GM19099 (cell line): ENCODE results near the gene DDX27.

Source experiments
- POLR2A ChIP-seq: IDR thresholded peaks from 3 replicates; pipeline ENCODE4 v1.6.1; 2011; ENCODE audit warnings: low read depth; ENCODE audit not compliant: insufficient read length; ENCODE audit errors: extremely low read depth

DDX27 gene

DNA sequence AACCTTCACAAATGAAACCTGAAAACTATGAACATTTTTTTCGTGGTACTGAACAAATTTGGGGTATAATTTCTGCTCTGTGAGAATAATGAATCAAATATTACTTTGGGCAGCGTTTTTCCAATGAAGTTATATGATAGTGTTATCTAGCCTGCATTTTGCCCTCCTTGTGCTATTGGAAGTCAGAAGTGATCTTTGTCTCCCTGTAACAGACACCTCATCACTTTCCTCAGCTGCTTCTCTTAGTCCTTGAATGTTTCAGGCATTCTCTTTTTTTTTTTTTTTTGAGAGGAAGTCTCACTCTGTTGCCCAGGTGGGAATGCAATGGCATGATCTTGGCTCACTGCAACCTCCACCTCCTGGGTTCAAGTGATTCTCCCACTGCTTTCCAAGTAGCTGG lies 10.2 kb downstream of the DDX27 start:
- no peak for TF ChIP-seq POLR2A

DNA sequence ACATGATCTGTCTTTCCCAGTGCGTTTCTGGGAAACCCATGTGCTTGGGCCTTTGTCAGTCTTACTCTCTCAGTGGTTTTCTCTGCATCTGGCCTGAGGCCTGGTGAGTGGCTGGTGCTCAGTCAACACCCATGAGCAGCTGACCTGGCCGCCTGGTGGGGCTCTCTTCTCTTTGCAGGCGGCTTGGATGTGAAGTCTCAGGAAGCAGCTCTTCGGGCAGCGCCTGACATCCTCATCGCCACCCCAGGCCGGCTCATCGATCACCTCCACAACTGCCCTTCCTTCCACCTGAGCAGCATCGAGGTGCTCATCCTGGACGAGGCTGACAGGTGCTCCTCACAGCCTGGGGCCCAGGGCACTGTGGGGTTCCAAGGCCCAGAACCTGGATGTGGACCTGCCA lies 10.8 kb downstream of the DDX27 start:
- no peak for TF ChIP-seq POLR2A

DNA sequence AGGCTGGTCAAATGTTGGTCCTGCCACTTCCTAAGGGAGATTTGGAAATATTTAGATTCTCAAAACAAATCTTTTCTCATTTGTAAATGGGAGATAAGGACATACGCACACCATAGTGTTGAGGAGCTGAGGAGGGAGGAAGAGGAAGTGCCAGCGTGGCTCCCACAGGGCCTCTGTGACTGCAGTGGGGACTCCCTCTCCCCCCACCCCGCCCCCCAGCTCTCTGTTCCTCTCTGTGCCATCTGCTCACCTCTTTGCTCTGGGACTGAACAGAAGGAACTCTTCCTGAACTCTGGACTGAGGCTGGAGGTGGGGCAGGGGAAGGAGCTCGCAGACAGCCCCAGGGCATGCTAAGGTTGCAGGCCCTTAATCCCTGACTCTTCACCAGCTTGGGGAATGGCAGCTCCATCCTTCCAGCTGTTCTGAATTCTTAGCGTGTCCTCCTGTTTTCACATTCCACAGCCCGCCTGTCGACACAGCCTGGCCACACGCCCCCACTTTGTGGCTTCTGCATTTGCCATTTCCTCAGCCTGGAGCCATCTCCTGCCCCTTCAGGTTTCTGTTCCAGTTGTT lies 11.4 kb downstream of the DDX27 start:
- TF ChIP-seq POLR2A: no peak

DNA sequence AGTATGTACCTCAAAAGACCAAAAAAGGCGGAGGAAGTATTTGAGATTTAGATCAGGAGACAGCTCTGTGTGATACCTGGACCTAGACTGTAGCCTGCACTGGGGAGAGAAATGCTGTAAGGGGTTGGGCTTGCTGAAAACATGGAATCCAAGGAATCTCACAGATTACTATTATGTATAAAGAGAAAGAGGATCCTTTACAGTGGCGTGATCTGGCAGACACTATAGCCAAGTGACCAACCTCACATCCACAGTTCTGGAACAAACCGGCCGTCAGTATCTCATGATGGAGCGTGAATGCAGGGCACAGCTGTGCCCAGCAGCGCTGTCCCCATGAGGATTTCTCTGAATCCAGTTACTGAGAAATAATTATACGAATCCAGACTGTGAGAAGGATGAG lies 12.3 kb downstream of the DDX27 start:
- TF ChIP-seq POLR2A: no peak

DNA sequence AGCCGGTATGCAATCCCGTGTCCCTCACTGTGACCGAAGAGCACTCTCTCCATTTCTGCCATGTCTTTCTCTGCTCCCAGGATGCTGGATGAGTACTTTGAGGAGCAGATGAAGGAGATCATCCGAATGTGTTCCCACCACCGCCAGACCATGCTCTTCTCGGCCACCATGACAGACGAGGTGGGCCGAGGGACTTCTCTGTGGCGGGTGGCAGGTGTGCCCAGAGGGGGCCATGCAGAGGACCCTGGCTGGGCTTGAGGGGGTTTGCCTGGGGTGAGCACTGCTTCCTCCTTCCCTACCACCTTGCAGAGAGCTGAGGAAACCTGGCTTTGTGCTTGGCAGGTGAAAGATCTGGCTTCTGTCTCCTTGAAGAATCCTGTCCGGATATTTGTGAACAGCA lies 14.0 kb downstream of the DDX27 start:
- no peak for TF ChIP-seq POLR2A

DNA sequence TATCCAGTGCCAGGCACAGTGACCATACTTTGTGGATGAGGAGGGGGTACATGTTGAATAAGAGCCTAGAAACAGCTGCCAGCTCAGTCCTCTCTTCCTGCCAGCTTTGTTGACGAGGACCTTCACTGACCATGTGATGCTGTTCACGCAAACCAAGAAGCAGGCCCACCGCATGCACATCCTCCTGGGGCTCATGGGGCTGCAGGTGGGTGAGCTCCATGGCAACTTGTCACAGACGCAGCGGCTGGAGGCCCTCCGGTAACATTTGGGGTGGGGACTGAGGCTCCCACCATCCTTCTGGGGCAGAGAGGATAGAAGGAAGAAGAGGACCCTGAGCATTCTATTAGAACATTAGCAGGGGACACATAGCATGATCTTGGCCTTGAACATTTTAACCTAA lies 15.6 kb downstream of the DDX27 start:
- TF ChIP-seq POLR2A: no peak

DNA sequence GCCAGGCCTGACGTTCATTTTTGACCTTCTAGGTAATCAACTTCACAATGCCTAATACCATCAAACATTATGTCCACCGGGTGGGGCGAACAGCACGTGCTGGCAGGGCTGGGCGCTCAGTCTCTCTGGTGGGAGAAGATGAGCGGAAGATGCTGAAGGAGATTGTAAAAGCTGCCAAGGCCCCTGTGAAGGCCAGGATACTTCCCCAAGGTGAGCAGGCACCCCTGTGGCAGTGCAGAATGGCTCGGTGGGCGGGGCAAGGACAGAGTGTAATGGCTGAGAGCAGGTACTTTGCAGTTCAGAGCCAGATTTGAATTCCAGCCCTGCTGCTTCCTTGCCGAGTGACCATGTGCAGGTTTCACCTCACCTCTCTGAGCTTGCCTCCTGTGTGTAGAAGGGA lies 17.1 kb downstream of the DDX27 start:
- TF ChIP-seq POLR2A: no peak

DNA sequence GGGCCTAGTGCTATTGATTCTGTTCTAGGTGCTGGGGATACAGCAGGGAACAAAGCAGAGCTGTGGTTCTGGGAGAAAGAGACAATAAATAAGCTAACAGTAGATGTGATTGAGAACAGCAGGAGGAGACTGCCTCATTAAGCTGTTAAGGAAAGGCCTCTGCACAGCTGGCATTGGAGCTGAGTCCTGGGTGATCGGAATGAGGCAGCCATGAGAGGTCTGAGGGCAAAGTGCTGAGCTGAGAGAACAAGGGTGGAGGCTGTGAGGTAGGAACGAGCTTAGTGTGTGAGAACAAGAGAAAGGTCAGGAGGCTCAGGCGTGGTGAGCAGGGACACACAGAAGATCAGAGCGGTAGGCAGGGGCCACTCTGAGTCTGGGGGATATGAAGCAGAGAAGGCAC lies 18.3 kb downstream of the DDX27 start:
- TF ChIP-seq POLR2A: no peak

DNA sequence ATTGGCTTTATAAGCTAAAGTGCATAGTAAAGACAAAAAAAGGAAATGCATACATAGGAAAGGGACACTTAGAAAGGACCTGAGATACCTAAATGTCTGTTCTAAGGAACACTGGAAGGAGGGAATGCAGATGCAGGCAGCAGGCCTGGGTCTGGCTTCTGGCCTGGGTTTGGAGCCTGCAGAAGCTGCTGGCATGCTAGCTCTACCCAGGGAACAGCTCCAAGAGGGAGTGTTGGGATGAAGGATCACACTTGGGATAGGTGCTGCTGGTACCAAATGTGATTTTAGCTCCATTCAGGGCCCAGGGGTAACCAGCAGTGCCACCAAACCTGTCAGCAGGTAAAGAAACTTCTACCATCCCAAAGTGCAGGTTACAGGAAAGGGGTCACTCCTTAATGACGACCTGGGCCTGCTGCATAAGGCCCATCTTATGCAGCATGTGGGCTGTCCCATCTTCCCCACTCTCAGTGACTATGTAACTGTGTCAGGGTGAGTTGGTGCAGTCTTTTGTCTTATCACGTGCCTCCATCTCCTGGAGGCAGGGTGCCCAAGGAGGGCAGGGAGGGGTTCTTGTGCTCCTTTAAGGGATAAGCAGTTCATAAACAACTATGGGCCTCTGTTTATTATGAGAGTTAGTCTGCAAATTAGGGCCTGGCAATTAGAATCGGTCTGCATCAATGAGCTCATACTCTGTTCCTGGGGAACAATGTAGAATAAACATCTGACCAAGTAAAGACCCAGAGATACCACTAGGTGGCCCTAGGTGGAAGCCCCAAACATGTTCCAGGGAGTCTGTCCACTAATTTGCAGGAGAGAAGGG lies 26.9 kb downstream of the DDX27 start:
- TF ChIP-seq POLR2A: no peak

DNA sequence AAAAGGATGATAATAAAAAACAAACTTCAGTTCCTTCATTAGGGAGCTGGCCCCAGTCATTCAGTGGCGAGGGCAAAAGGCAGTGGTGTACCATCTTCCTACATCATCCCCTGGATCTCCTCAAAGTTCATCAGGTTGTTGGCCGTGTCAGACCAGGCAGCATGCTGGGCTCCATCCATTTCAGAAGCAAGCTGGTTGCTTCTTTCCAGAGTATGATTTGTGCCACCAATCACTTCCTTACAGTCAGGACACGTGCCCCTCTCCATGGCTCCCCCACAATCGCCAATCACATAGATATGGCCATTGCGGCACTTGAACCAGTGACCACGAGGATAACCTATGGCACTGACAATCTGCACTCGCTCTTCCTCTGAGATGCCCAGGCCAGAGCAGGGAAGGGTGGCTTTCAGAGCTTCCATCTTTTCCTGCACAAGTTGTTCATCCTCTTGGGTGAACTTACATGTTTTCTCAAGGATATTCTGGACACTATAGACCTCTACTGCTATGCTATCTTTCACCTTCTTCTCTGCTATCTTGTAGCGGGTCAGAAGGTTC lies 28.0 kb downstream of the DDX27 start:
- TF ChIP-seq POLR2A: no peak

DNA sequence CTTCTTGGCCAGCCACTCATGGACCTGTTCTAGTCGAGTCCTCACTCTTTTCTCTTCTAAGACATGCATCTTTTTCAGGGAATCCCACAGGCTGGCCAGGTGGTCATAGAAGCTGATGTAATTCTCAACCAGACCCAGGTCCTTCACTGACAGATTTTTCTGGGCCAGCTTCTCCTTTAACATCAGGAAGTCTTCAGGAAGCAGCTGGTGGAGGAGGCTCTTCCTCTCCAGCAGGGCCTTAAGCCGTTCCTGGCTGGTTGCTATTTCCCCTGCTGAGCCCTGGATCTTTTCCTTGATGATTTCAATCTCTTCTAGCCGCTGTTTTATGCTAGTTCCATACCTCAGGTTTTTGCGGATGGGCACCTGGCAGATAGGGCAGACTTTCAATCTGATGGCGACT lies 28.6 kb downstream of the DDX27 start:
- TF ChIP-seq POLR2A: no peak

DNA sequence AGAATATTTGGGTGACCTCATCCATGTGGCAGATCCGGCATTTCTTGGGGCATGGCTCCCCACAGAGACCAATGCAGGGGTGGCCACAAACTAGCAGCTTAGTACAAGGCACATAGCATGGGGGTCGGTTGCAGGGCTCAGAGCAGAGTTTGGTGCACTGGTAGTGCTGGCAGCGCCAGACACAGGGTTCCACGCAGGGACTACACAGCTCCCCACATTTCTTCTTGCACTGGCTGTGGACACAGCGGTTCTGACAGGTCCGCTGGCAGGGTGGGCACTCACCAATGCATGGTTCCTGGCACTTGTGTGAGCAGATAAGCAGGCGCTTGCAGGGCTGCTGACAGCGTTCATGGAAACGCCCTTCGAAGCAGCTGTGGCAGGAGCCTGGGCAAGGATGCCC lies 29.1 kb downstream of the DDX27 start:
- no peak for TF ChIP-seq POLR2A

DNA sequence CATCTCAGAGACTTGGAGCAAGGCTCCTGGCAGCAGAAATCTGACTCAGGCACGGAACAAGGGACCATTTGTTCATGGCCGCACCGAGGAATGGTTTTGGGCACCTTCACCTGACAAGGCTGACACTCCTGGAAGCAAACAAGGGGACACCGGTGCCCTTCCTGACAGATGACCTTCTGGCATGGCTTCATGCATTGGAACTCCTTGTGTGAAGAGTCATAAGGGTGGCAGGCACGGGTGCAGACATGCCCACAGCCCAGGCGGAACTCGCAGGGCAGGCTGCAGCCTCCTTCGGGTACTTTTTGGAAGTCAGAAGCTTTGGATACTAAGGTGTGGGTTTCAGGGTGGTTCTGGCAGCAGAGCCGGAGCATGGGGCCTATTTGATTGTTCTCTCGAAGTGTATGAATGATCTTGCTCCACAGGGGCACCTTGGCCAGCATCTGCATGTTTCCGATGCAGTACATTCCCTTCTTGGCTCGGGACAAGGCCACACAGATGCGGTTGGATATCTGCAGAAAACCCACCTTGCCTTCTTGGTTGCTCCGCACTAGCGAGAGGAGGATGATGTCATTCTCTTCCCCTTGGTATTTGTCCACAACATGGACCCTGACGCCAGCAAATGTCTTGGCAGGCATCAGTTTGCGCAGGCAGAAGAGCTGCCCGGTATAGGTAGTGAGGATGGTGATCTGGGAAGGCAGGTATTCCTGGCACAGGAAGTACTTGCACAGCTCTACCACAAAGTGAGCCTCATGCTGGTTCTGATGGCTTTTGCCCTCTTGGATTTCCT lies 29.9 kb downstream of the DDX27 start:
- no peak for TF ChIP-seq POLR2A

DNA sequence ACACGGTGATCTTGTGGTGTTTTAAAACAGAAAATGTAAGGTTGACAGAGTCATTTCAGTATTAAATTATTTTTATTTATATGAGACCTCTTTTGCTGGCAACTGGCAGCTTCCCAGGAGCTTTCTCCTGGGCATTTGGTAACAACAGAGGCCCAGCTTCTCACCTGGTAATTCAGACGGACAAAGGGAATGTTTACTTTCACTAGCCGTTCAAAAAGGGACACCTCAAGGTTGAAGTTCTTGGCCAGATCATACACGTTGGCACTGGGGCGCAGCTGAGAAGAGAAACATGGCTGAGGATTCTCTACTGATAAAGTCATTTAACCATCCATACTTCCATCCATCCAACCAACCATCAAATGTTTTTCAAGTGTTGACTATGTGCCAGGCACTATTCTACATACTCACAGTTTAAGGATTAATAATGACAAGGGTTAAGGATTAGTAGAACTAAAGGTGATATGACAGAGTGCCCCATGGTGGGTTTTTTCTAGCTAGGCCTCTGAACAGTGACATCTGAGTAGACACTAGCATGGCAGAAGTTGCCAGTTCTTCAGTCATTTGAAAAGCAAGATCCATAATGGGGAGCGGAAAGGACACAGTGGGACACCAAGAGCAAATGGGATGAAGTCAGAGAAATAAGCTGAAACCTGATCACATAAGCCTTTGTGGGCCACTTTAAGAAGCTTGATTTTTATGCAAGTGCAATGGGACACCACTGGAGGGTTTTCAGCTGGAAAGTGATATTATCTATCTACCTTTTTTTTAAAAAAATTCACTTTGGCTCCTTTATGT lies 33.5 kb downstream of the DDX27 start:
- no peak for TF ChIP-seq POLR2A

DNA sequence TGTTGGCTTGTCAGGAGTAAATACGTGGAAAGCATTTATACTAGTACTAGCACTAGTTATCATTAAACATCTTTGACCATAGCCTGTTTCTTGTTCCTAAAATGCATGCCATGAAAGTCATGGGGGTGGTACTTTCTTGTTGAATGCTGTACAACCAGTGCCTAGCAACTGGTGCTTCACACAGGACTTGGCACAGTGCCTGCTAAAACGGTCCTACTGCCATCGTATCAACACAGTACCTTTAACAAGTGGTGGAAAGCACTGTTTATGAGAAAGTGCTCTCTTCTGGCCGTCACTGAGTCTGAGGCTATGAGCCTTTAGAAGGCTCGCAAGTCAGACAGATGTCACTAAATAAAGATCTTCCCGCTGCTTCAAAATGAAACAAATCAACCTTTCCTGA lies 37.0 kb downstream of the DDX27 start:
- no peak for TF ChIP-seq POLR2A
